ENCODE results near the gene C2CD3.
"Not testable (repeated sequence)": the region's sequence is repeated elsewhere in the genome, so short reads cannot be mapped to it uniquely, and the experiment has no call there.

C2CD3 gene

DNA sequence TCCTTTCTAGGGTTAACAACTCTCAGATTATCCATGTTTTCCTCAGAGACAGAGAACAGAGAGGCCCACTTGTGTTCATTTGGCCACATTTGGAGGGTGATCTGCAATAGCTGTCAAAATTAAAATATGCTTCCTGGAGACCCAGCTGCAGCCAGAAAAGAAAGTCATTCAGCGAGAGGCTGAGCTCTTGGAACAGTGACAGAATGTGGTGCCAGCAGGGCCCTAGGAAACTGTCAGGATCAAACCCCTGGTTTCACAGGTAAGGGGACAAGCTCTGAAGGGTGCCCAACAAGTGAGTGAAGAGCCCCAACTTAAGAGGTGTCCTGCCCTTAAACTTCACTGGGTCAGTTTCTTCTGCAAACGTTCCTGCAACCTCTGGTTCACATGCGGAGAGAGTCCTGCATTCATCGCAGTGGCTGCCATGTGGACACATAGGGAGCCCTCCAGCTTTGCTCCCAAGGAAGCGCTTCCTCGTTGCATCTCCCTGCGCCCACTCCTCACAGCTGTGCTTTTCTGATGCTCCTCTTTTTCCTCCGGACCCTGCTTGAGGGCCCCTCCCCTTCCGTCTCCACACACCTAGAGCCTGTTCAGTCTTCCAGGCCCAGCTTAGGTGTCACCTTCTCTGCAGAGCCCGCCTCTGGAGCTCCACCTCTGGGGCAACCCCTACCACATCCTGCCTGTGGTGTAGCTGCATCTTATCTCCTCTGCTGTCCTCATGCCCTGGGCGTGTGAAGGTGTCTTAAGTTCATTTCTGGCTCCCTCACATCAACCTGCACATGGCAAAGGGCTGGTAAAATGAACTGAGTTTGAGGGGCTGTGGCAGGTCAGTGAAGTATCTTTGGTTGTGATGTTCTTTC is 165.8 kb downstream of the C2CD3 start:
- no peak for DNase-seq (ENCODE audit: low read depth)

DNA sequence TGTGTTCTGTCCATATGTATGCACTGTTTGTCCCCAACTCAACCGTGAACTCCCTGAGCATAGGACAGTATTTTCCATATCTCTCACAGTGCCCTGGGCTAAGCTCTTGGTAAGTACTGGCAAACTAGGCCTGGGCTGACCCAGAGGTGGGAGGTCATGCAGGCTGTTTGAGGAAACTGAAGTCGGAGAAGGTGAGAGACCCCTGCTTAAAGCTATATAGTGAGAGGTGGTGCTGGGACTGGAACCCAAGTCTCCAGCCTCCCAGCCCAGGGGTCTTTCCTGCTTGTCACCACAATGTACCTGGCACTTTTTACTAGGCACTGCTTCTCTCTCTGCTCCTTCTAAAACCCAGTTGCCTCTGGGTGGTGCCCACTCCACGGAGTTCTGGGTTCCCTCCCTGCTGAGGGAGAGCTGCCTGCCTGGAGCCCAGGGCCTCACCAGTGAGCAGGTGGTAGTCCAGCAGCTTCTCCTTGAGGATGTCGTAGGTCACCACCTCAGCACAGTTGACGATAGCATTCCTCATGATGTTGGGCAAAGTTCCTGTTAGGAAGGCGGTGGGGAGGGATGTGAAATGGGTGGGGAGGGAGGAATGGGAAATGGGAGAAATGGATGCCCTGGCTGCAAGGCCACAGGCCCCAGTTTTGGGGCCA is 166.6 kb downstream of the C2CD3 start:
- no peak for DNase-seq (ENCODE audit: low read depth)

DNA sequence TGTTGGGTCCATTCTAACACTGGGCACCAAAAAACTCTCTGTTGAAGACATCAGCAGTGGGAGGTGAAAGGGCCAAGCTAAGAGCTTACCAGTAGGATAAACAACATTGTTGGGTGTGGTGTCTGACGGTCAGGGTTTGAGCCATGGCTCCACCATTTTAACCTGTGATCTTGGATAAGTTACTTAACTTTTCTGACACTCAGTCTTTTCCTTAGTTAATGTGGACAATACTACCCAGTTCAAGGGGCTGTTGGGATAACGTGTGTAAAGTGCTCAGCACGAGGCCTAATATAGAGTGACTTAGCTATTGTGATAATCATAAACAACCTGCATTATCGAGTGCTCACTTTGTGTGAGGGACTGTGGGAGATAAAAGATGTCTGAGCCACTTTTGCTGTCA is 168.0 kb downstream of the C2CD3 start:
- no peak for DNase-seq (ENCODE audit: low read depth)

DNA sequence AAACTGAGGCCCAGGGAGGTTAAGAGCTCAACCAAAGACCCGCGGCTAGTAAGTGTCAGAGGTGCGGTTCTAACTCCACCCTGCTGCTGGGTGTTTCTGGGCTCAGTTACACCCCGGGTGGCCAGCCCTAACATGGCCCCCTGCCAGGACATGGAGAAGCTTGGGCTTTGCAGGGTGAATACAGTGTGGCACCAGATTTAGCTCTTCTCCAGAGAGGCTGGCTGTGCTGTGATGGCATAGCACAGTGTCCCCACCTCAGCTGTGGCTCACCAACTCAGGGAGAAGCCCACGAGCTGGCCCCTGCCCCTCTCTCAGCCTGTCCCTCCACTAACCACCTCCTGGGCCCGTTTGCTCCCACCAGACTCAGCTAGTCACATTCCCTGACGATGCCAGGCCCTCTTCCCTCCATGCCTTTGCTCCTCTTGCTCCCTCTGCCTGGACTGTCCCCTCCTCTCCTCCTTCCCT is 168.9 kb downstream of the C2CD3 start:
- no peak for DNase-seq (ENCODE audit: low read depth)

DNA sequence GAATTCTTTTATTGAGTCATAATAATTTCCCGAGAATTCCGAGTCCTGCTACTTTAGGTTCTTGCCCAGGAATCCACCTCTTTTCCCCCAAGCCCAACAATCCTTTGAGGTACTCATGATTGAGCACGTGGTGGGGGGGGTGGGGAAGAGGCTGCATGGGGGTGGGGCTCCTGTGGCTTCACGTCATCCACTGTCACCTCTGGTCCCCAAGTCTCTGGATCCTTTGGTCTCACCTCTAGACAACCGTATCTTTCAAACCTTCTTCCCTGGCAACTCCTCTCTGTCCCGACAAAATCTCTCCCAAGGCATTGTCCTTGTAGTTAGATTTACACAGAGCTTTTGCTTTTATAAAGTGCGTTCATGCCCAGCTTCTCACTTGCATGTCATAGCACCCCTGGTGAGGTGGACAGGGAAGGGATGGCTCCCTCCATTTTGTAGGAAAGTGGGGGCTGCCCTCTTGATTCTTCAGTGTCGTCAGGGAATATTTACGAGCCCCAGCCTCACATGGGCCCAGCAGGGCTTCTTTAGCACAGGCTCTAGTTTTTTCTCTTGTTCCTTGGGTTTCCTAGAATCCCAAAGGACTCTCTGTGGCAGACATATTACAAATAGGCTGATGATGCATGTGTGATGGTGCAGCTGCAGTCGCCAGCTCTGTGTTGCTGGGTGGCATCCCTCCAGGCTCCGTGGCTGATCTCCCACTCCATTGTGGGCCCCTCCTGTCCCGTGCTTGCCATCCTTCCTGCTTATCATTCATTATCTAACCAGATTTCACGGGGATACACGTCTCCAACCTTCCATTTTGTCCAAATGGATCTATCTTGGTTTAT is 170.3 kb downstream of the C2CD3 start:
- DNase-seq (ENCODE audit: low read depth) = no peak

DNA sequence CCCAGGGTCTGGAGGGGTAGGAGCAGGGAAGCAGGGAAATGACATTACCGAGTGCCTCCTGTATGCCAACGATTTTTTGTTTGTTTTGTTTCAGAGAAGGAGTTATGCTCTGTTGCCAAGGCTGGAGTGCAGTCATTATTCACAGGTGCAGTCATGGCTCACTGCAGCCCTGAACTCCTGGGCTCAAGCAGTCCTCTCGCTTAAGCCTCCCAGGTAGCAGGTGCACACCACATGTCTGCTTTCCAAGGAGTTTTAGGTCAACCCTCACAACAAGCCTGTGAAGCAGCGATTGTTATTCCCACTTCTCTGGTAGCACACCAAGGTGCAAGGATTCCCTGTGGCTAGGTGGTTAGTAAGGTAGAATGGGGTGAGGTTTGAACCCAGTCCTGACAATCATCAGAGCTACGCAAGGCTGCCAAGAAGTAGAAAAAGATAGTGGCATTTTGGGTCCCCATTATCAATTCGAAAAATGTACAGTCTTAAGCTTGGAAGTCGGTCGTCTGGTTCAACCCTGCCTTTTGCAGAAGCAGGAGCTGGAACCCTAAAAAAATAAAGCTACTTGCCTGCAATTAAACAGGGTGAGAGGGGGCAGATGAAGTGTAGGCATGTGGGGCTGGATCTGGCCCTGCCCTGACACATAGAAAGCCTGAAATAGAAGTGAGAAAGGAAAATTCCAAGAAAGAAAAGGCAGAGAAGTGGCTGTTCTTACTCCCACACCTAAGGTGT is 171.1 kb downstream of the C2CD3 start:
- no peak for DNase-seq (ENCODE audit: low read depth)

DNA sequence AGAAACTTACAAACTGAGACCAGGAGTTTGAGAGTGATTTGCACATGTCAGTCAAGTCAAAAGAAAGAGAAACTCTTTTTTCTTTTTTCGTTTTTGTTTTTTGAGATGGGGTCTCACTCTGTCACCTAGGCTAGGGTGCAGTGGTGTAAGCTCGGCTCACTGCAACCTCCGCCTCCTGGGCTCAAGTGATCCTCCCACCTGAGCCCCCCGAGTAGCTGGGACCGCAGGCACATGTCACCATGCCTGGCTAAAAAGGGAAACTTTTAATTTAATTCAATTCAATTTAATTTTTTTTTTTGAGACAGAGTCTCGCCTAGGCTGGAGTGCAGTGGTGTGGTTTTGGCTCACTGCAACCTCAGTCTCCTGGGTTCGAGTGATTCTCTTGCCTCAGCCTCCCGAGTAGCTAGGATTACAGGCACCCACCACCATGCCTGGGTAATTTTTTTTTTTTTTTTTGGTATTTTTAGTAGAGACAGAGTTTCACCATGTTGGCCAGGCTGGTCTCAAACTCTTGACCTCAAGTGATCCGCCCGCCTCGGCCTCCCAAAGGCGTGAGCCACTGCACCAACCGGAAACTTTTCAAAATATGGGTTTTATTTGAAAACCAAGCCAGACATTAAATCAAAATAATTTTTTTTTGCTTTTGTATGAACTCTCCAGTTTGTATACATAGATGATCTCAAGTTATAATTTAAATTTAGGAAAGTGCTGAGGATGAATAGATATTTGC is 171.8 kb downstream of the C2CD3 start:
- no peak for DNase-seq (ENCODE audit: low read depth)

DNA sequence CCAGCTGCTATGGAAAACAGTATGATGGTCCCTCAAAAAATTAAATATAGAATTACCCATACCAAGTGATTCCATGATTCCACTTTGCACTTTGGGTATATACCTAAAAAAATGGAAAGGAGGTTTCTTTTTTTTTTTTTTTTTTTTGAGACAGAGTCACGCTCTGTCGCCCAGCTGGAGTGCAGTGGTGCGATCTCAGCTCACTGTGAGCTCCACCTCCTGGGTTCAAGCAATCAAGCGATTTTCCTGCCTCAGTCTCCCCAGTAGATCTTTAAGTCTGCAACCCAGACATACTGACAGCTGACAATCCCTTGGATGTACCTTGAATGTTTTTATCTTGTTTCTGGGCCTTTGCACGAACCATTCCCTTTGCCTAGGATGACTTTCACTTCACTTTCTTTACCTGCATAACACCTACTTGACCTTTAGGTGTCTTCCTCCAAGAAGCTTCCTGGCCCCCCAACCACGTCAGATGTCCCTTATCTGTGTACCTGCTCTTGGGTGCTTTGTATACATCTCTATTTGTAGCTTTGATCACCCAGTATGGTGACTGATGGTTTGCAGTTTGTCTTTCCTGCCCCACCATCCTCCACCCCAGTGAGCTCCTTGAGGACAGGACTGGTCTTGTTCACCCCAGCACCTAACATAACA is 173.6 kb downstream of the C2CD3 start:
- no peak for DNase-seq (ENCODE audit: low read depth)

DNA sequence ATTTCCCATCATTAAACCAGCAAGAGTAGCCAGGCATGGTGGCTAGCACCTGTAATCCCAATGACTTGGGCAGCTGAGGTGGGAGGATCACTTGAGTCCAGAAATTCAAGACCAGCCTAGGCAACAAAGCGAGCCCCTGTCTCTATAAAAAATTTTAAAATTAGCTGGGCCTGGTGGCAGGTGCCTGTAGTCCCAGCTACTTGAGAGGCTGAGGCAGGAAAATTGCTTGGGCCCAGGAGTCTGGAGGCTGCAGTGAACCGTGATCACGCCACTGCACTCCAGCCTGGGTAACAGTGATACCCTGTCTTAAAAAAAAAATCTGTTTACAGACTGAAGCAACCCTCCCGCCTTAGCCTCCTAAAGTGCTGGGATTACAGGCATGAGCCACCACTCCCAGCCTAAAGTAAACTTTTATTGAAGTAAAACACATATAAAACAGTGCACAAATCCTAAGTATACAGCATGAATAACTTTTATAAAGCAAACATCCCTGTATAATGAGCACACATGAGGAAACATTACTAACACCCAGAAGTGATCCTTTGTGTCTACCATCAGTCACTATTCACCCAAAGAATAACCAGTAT is 174.5 kb downstream of the C2CD3 start:
- no peak for DNase-seq (ENCODE audit: low read depth)

DNA sequence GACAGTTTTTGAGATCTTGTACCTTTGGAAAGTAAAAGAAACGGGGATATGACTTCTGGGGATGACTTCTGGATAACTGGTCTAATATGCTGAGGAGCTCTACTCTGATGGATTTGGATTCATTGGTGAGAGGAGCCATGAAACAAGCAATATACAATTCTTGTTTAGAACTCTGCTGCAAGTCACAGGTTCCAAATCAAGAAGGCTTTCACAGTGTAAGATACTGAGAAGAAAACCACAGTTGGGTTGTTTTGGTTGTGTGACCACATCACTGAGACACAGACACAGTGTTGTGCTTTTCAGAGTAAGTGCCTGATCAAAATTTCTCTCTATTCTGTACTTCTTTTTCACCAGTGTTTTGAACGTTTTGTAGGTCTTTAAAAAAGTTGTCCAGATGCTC is 175.1 kb downstream of the C2CD3 start:
- DNase-seq (ENCODE audit: low read depth) = no peak

DNA sequence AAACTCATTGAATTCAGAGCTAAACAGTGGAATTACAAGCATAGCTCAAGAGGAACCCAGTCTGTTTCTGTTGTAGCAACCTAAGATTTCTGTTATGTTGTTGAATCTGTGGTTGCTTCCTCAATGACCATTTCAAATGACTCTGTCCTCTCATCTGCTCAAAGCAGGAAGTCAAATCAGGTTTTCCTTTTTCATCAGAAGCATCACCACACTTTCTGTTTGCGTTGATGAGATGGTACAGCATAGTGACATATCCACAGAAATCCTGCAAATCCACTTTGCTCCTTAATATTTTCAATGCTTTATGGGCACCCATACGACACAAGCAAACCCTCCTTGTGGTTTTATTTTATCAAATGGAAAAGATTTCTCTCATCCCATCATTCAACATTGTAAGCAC is 175.6 kb downstream of the C2CD3 start:
- DNase-seq (ENCODE audit: low read depth) = peak; percentile 15

DNA sequence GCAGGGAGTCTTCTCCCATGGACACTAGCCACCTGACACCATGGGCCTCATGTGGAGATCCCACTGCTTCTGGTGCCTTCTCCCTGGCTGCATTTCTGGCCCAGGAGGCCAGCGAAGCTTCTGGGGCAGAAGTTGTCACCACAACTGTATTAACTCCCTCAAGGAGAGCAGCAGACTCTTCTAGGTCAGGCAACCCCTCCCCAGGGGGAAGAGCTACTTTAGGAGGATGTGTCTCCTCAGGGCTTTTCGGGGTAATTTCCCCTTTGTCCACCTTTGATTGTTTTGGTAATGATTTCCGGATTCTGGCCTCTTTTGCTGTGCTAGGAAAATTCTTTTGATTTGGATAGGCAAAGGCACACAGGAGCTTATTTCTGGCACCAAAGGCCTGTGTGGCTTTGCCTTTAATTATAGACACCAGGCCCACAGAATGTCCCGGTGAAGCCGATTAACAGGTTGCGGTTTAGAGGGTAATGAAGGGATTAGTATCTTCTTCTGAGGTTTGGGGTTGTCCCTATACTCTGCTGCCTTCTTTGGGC is 179.3 kb downstream of the C2CD3 start:
- DNase-seq (ENCODE audit: low read depth) = no peak

DNA sequence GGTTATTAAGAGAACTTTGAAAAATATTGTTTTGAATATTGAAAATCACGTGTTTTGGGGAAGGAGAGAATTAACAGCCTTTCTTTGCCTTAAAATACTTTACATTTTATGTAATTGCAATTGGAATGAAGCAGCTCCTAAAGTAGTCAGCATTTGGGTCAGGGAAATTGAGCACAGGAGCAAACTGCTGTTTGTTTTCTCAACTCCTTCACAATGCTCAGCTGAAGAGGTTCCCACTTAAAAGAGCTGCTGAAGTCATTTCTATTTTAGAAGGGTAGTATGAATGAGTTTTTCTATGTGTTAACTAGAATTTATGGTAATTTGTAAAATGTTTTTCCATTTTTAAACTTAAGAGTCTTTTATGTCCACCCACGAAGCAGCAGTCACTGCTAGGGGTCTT is 180.1 kb downstream of the C2CD3 start:
- no peak for DNase-seq (ENCODE audit: low read depth)

DNA sequence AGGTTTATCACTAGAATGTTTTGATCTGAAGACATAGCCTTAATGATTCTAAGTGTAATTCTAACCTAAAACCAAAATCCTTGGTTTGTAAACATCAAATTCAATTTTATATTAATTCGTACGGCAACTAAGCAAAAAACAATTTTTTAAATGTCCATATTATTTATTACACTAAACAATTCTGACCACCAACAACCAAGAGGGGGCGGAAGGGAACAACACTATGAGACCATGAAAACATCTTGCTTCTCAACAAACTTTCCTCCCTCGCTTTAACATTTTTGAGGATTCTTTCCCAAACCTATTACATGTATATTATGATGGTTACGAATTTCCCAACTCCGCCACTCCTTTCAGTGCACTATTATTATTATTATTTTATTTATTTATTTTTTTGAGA is 181.6 kb downstream of the C2CD3 start:
- no peak for DNase-seq (ENCODE audit: low read depth)

DNA sequence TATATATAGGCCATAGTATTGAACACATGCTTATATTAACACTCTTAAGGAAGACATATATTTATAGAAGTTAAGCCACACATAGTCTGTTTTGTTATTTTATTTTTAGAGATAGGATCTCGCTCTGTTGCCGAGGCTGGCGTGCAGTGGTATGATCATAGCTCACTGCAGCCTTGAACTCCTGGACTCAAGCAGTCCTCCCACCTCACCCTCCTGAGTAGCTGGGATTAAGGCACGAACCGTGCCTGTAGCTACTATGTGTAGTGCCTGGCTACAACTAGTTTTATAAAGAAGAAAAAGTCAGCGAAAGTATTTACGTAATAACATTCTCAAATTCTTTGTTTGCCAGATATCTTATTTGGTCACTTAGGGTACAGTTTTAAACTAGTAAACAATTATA is 182.6 kb downstream of the C2CD3 start:
- DNase-seq (ENCODE audit: low read depth) = no peak

DNA sequence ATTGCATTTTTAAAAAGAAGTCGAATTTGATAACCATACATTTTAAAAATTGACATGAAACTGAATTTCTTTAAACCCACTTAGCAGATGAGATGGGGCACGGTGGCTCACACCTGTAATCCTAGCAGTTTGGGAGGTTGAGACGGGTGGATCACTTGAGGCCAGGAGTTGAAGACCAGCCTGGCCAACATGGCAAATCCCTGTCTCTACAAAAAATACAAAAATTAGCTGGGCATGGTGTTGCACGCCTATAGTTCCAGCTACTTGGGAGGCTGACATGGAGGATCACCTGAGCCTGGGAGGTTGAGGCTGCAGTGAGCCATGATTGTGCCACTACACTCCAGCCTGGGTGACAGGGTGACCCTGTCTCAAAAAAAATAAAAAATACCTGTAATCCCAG is 185.1 kb downstream of the C2CD3 start:
- DNase-seq (ENCODE audit: low read depth) = not testable (repeated sequence)

DNA sequence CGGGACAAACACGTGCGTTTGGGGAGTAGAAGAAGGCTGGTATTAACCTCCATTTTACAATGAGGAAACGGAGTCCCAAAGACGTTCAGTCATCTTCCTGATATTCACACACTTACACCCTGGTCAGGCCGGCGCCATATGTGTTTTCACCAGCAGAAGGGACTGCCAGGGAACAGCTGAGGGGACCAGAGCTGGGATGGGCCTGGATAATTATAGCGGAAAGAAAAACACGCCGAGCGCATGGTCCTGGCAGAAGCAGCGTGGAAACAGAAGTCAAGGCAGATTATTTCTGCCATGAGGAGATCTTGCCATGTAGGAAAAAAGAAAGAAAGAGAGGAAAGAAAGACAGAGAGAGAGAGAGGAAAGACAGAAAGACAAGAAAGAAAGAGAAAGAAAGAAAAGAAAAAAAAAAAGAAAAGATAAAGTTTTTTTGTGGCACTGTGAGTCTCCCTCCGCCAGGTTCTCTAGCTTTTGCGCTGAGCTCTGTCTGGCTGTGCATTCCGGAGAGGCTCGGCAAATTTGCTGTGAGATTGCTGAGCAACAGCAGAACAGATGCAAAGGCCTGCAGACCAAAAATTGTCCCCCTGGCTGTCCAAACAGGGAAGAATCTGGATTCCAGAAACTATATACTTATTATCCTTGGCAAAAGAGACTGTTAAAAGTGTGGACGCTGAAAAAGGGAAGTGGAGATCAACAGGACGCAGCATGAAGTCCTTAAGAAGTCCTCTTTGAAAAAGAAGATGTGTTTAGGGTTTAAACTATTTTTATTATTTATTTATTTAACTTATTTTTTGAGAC is 186.9 kb downstream of the C2CD3 start:
- DNase-seq (ENCODE audit: low read depth) = no peak

DNA sequence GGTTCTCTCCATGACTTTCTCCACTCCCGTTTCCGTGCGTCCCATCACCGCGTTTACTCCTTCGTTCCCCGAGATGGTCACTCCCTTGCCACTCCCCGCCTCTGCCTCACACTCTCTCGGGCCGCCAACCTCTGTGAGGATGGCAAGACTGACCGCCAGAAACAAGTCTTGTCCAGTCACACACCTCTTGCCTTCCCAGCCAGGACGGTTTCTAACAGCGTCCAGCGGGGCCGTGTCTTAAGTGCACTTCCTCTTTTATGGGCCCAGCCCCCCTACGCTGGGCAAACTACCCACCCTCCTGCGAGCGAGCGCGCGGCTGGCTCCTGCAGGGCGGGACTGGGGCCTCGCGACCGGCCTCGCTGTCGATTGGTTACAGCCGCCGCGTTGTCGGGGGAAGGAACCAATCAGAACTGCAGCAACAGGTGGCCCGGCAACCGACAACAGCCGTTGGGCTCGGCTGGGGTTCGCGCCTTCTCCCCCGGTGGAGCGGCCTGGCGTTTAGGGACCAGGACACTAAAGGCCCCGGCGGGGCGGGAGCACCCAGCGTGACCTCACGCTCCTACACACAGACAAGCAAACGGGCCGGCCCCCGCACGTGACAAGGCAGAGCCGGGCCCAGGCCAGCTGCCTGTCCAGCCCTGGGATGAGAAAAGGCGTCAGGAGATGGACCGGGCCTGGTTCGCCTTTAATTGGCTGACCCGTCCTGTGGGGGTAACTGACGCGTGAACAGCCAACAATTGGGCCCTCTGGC is 187.6 kb downstream of the C2CD3 start:
- DNase-seq (ENCODE audit: low read depth) = peak; percentile 27

DNA sequence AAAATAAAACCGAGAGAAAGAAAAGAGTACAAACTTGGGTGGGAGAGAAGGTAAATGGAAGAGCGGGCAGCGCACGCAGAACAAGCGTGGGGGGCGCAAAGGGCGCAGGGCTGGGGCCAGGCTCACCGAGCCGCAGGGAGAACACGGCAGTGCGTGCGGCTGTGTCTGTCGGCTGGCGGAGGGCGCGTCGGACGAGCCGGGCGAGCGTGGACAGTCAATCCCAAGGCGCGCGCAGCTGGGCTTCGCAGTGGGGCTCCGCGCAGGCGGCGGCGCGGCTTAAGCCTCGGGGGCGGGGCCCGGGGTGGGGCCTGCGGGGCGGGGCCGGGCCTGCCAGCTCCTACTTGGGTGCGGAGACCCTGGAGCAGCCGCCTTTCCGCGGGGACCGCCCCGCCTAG is 188.2 kb downstream of the C2CD3 start, which contains the start of gene UCP2:
TSS of gene UCP2 (minus strand) at position 249 of the 395 bp plus-strand sequence. CDS start 4,465 bp downstream, outside the sequence.
- DNase-seq (ENCODE audit: low read depth) = no peak
